Raji (cell line): ENCODE results near the gene RNF217.

Source experiments
- POLR2A ChIP-seq: IDR thresholded peaks from 2 replicates; pipeline ENCODE4 v1.6.1; 2011; ENCODE audit warnings: low read depth, low read length, control low read depth; ENCODE audit not compliant: insufficient read depth

RNF217 gene

GRCh38 chr6:124961777-124962638, at the start of gene RNF217:
RNF217 (plus strand) TSS chr6:124962437; CDS start chr6:124962545, 108 bp downstream.
- no peak for TF ChIP-seq POLR2A

- no peak for TF ChIP-seq POLR2A
Observed at GRCh38 chr6:124913056-124913455, 49.2 kb upstream of the RNF217 start.

- no peak for TF ChIP-seq POLR2A
Observed at GRCh38 chr6:124917769-124918168, 44.5 kb upstream of the RNF217 start.

GRCh38 chr6:124924333-124924759, 37.9 kb upstream of the RNF217 start:
- TF ChIP-seq POLR2A = no peak

- no peak for TF ChIP-seq POLR2A
Observed at GRCh38 chr6:124926435-124926834, 35.8 kb upstream of the RNF217 start.

- TF ChIP-seq POLR2A = no peak
Observed at GRCh38 chr6:124927806-124928205, 34.4 kb upstream of the RNF217 start.

- no peak for TF ChIP-seq POLR2A
Observed at GRCh38 chr6:124928851-124929250, 33.4 kb upstream of the RNF217 start.

GRCh38 chr6:124937645-124938044, 24.6 kb upstream of the RNF217 start:
- no peak for TF ChIP-seq POLR2A

- no peak for TF ChIP-seq POLR2A
Observed at GRCh38 chr6:124941259-124941658, 21.0 kb upstream of the RNF217 start.

GRCh38 chr6:124943658-124944057, 18.6 kb upstream of the RNF217 start:
- no peak for TF ChIP-seq POLR2A

- TF ChIP-seq POLR2A = no peak
Observed at GRCh38 chr6:124947971-124948451, 14.2 kb upstream of the RNF217 start.

GRCh38 chr6:124949706-124950105, 12.5 kb upstream of the RNF217 start:
- no peak for TF ChIP-seq POLR2A

GRCh38 chr6:124953808-124954207, 8.4 kb upstream of the RNF217 start:
- TF ChIP-seq POLR2A = no peak

GRCh38 chr6:124955108-124955856, 7.0 kb upstream of the RNF217 start:
- TF ChIP-seq POLR2A = no peak

- TF ChIP-seq POLR2A = no peak
Observed at GRCh38 chr6:124956018-124956417, 6.2 kb upstream of the RNF217 start.

GRCh38 chr6:124958149-124958548, 4.1 kb upstream of the RNF217 start:
- TF ChIP-seq POLR2A = no peak
